H1 (cell line): ENCODE data around the gene VWA3B. TPM values are rescaled to one million over a fixed set of nuclear protein-coding genes. Genes with fewer than 3 reads are reported as not detected.

ENCODE experiments used
- CTCF ChIA-PET: fragments of 300-600 bp; sonication (Branson Sonifier 250); formaldehyde crosslinking; loops from one replicate; lab custom pipeline; 2021; ENCODE audit not compliant: partially characterized antibody; lab: Charles Lee
- POLR2A ChIA-PET: fragments of 300-600 bp; sonication (Branson Sonifier 250); formaldehyde crosslinking; loops from one replicate; lab custom pipeline; 2021; ENCODE audit warnings: inconsistent platforms; ENCODE audit not compliant: partially characterized antibody; lab: Charles Lee
- DNase-seq, 2 experiments: peaks; one replicate each; pipeline versions ENCODE4 v3.0.0 to v3.0.0-alpha.2; 2010 to 2022; ENCODE audit warnings: low spot score in 2 of 2, low read depth in 1 of 2, mixed read lengths in 1 of 2
- FAIRE-seq: peaks from 2 replicates; lab custom pipeline; 2011; peaks lifted over from hg19 to GRCh38; lab: Jason Lieb, UNC
- H2AFZ ChIP-seq: 2 replicates; pipeline ENCODE4 v1.8.1; 2012; ENCODE audit warnings: low read length, inconsistent platforms
- H2AK5ac ChIP-seq: 2 replicates; pipeline ENCODE4 v1.6.1; 2013; ENCODE audit warnings: low read depth, low read length
- H2BK120ac ChIP-seq: replicated peaks from 2 replicates; pipeline ENCODE3; 2013; ENCODE audit warnings: low read depth, low read length, inconsistent platforms
- H2BK12ac ChIP-seq: 2 replicates; pipeline ENCODE4 v1.6.1; 2013; ENCODE audit warnings: low read depth, low read length
- H2BK15ac ChIP-seq: 2 replicates; pipeline ENCODE4 v1.6.1; 2013; ENCODE audit warnings: low read length
- H2BK20ac ChIP-seq: 2 replicates; pipeline ENCODE4 v1.6.1; 2013; ENCODE audit warnings: low read length
- H2BK5ac ChIP-seq: 2 replicates; pipeline ENCODE4 v1.6.1; 2013; ENCODE audit warnings: low read depth, low read length
- H3K14ac ChIP-seq: 2 replicates; pipeline ENCODE4 v1.6.1; 2013; ENCODE audit warnings: inconsistent platforms; ENCODE audit not compliant: insufficient read length
- H3K18ac ChIP-seq: 2 replicates; pipeline ENCODE4 v1.6.1; 2013; ENCODE audit warnings: low read length; ENCODE audit errors: extremely low read depth
- H3K23ac ChIP-seq: 2 replicates; pipeline ENCODE4 v1.6.1; 2013; ENCODE audit warnings: inconsistent platforms; ENCODE audit not compliant: insufficient read length
- H3K23me2 ChIP-seq: 2 replicates; pipeline ENCODE4 v1.6.1; 2013; ENCODE audit warnings: low read depth, low read length
- H3K27ac ChIP-seq: 2 replicates; pipeline ENCODE4 v1.6.1; 2011; ENCODE audit warnings: low read depth, low read length, inconsistent platforms
- H3K27me3 ChIP-seq, 4 experiments: replicated peaks in 1 of 4; 1 replicate in 1 of 4; 2 replicates in 3 of 4; pipeline versions ENCODE4 v1.6.1 to v1.8.1; 2011 to 2013; ENCODE audit warnings: low read length in 3 of 4, mild to moderate bottlenecking in 3 of 4, inconsistent platforms in 2 of 4, mixed read lengths in 2 of 4, moderate library complexity in 1 of 4; ENCODE audit not compliant: control insufficient read depth in 3 of 4, insufficient read depth in 3 of 4; ENCODE audit errors: extremely low read depth in 1 of 4
- H3K36me3 ChIP-seq, 4 experiments: 2 replicates each; pipeline versions ENCODE4 v1.6.1 to v1.8.1; 2011 to 2013; ENCODE audit warnings: mild to moderate bottlenecking in 4 of 4, low read length in 3 of 4, moderate library complexity in 2 of 4, control low read depth in 1 of 4, inconsistent platforms in 1 of 4; ENCODE audit not compliant: insufficient read depth in 4 of 4, control insufficient read depth in 2 of 4
- H3K4ac ChIP-seq: replicated peaks from 2 replicates; pipeline ENCODE3; 2013; ENCODE audit warnings: low read length, low read depth, mixed read lengths, inconsistent platforms; ENCODE audit not compliant: insufficient read length
- H3K4me1 ChIP-seq, 4 experiments: replicated peaks in 1 of 4; 1 replicate in 1 of 4; 2 replicates in 3 of 4; pipeline versions ENCODE4 v1.6.1 to v1.8.1; 2011 to 2013; ENCODE audit warnings: low read length in 3 of 4, inconsistent platforms in 2 of 4, mixed read lengths in 1 of 4; ENCODE audit not compliant: insufficient read depth in 4 of 4, control insufficient read depth in 3 of 4
- H3K4me2 ChIP-seq, 2 experiments: 2 replicates each; pipeline versions ENCODE4 v1.6.1 to v1.8.1; 2011 to 2013; ENCODE audit warnings: low read depth in 2 of 2, low read length in 2 of 2, control low read depth in 1 of 2, inconsistent platforms in 1 of 2, mild to moderate bottlenecking in 1 of 2; ENCODE audit not compliant: insufficient read depth in 1 of 2
- H3K4me3 ChIP-seq, 4 experiments: fragments of 200-600, 300-600 bp in 1 of 4; sonication (generic), shearing (Covaris generic), sonication (Bioruptor Twin) in 1 of 4; 2 replicates each; pipeline versions ENCODE4 v1.5.1 to v1.8.1; 2011 to 2016; ENCODE audit warnings: low read length in 4 of 4, low read depth in 3 of 4, control low read depth in 2 of 4, inconsistent platforms in 2 of 4, mild to moderate bottlenecking in 2 of 4, mixed read lengths in 1 of 4, moderate library complexity in 1 of 4; ENCODE audit not compliant: insufficient read depth in 2 of 4; ENCODE audit errors: extremely low read depth in 1 of 4
- H3K56ac ChIP-seq: replicated peaks from 2 replicates; pipeline ENCODE3; 2013; ENCODE audit warnings: low read depth, mild to moderate bottlenecking, mixed read lengths, low read length, inconsistent platforms; ENCODE audit not compliant: insufficient read length
- H3K79me1 ChIP-seq: 2 replicates; pipeline ENCODE4 v1.6.1; 2013; ENCODE audit warnings: low read depth, low read length, control low read depth
- H3K79me2 ChIP-seq, 2 experiments: 2 replicates each; pipeline versions ENCODE4 v1.6.1 to v1.8.1; 2012 to 2013; ENCODE audit warnings: low read length in 2 of 2, mild to moderate bottlenecking in 2 of 2, inconsistent platforms in 1 of 2; ENCODE audit not compliant: insufficient read depth in 2 of 2, control insufficient read depth in 1 of 2
- H3K9ac ChIP-seq, 4 experiments: replicated peaks in 1 of 4; 1 replicate in 1 of 4; 2 replicates in 3 of 4; pipeline versions ENCODE4 v1.6.1 to v1.8.1; 2011 to 2013; ENCODE audit warnings: low read depth in 3 of 4, low read length in 3 of 4, control low read depth in 2 of 4, mild to moderate bottlenecking in 2 of 4, moderate library complexity in 2 of 4, inconsistent platforms in 1 of 4; ENCODE audit errors: extremely low read depth in 1 of 4
- H3K9me3 ChIP-seq, 2 experiments: 2 replicates each; pipeline versions ENCODE4 v1.6.1 to v1.8.1; 2012 to 2013; ENCODE audit warnings: mild to moderate bottlenecking in 2 of 2, moderate library complexity in 2 of 2, control low read depth in 1 of 2, inconsistent platforms in 1 of 2, low read depth in 1 of 2, low read length in 1 of 2, mixed read lengths in 1 of 2; ENCODE audit not compliant: insufficient read depth in 2 of 2
- H4K20me1 ChIP-seq, 2 experiments: replicated peaks in 1 of 2; 2 replicates each; pipeline versions ENCODE3 to v1.8.1; 2011 to 2013; ENCODE audit warnings: inconsistent platforms in 2 of 2, low read length in 2 of 2, mild to moderate bottlenecking in 1 of 2; ENCODE audit not compliant: insufficient read depth in 2 of 2, control insufficient read depth in 1 of 2
- H4K5ac ChIP-seq: 2 replicates; pipeline ENCODE4 v1.6.1; 2013; ENCODE audit warnings: low read length, low read depth, mixed read lengths, inconsistent platforms; ENCODE audit not compliant: insufficient read length
- H4K8ac ChIP-seq: 2 replicates; pipeline ENCODE4 v1.8.0; 2013; ENCODE audit warnings: mild to moderate bottlenecking, moderate library complexity, low read length, inconsistent platforms; ENCODE audit not compliant: insufficient read depth; ENCODE audit errors: extremely low read depth
- H4K91ac ChIP-seq: replicated peaks from 2 replicates; pipeline ENCODE3; 2013; ENCODE audit warnings: low read length, mixed read lengths, inconsistent platforms; ENCODE audit not compliant: insufficient read length
- BACH1 ChIP-seq: IDR thresholded peaks from 2 replicates; pipeline ENCODE4 v1.6.1; 2012; ENCODE audit warnings: low read length, improper control_type of control experiment
- BRCA1 ChIP-seq: IDR thresholded peaks from 2 replicates; pipeline ENCODE4 v1.6.1; 2012; ENCODE audit warnings: low read depth, low read length, improper control_type of control experiment
- CBX8 ChIP-seq: fragments of 300-800, 300-1000 bp; sonication (generic); IDR thresholded peaks from 2 replicates; pipeline ENCODE4 v1.7.1; 2016; ENCODE audit warnings: low read depth, low read length, borderline replicate concordance
- CREB1 ChIP-seq: IDR thresholded peaks from 2 replicates; pipeline ENCODE4 v1.6.1; 2012; ENCODE audit warnings: inconsistent platforms
- JUN ChIP-seq: IDR thresholded peaks from 2 replicates; pipeline ENCODE4 v1.6.1; 2011; ENCODE audit warnings: low read depth, mild to moderate bottlenecking, improper control_type of control experiment, low read length
- JUND ChIP-seq: IDR thresholded peaks from 2 replicates; pipeline ENCODE4 v1.6.1; 2011; ENCODE audit warnings: mild to moderate bottlenecking, improper control_type of control experiment, low read length
- NRF1 ChIP-seq: IDR thresholded peaks from 2 replicates; pipeline ENCODE4 v1.6.1; 2011; ENCODE audit warnings: mild to moderate bottlenecking, low read depth, low read length, improper control_type of control experiment
- POLR2AphosphoS5 ChIP-seq: IDR thresholded peaks from 2 replicates; pipeline ENCODE4 v1.6.1; 2011; ENCODE audit warnings: low read depth, low read length
- RBBP5 ChIP-seq: IDR thresholded peaks from 2 replicates; pipeline ENCODE4 v1.7.1; 2012; ENCODE audit warnings: low read depth, mild to moderate bottlenecking, inconsistent platforms, low read length, moderate library complexity, borderline replicate concordance
- SIX5 ChIP-seq: IDR thresholded peaks from 2 replicates; pipeline ENCODE4 v1.6.1; 2011; ENCODE audit warnings: mild to moderate bottlenecking, low read depth, low read length
- SP2 ChIP-seq: IDR thresholded peaks from 2 replicates; pipeline ENCODE4 v1.6.1; 2012; ENCODE audit warnings: mild to moderate bottlenecking, low read length, inconsistent platforms
- TAF1 ChIP-seq: IDR thresholded peaks from 2 replicates; pipeline ENCODE4 v1.6.1; 2011; ENCODE audit warnings: mild to moderate bottlenecking, low read depth, low read length
- USF2 ChIP-seq: IDR thresholded peaks from 2 replicates; pipeline ENCODE4 v1.6.1; 2011; ENCODE audit warnings: low read length, improper control_type of control experiment
- WGBS, 2 experiments: shearing (Covaris generic) in 1 of 2; methylation state at CpG; one replicate each; pipeline versions ENCODE4 v1.1.6 to v1.1.7; 2013 to 2015; ENCODE audit warnings: low lambda C conversion rate in 2 of 2, mixed read lengths in 2 of 2, inconsistent platforms in 1 of 2, low coverage in 1 of 2, missing lambda C conversion rate in 1 of 2; ENCODE audit not compliant: insufficient replicate concordance in 2 of 2, insufficient coverage in 1 of 2, insufficient read length in 1 of 2; ENCODE audit errors: extremely low coverage in 1 of 2, missing lambda C conversion rate in 1 of 2; 5-methylcytosine and 5-hydroxymethylcytosine counted together
- polyA plus RNA-seq, 7 experiments: library from polyadenylated mRNA; depleted of rRNA in 3 of 7; stranded (reverse) in 5 of 7; unstranded in 2 of 7; fragments of >200 nt in 5 of 7; fragments of 200-250 nt in 2 of 7; gene quantifications; 1 replicate in 5 of 7; 2 replicates in 1 of 7; 4 replicates in 1 of 7; pipeline versions ENCODE4 v1.2.1 to v1.2.3, GENCODE V29; 2011 to 2013; ENCODE audit warnings: missing spikeins in 2 of 7, mixed read lengths in 2 of 7
- total RNA-seq: library from RNA; stranded (reverse); fragmentation: NEBNext Ultra II Directional; extraction: Animal tissue kit (Norgen Biotek cat#: 25700); gene quantifications from 2 replicates; pipeline ENCODE4 v1.2.1, GENCODE V29; 2021

Gene VWA3B
- total and polyA plus RNA-seq, 2 of the 8 experiments (the other 6 are each of a cell fraction or from before 2014, with no cell fraction given): not detected

- 76% methylated on average over 4 of the region's 4 CpGs; no CpG with 5 or more reads in 1 of the 2 experiments for WGBS, 2 experiments
- H3K4me3 ChIP-seq: no peak overlapping the region
- DNase-seq: no peak
- TF ChIP-seq SP2 (no peak), CREB1 (no peak), RBBP5 (no peak), BACH1 (no peak), POLR2AphosphoS5 (no peak), CBX8 (no peak), JUN (no peak), NRF1 (no peak), JUND (no peak), BRCA1 (no peak), SIX5 (no peak), TAF1 (no peak), USF2 (no peak)
Measured at GRCh38 chr2:98149333-98149697, 62.3 kb downstream of the VWA3B start.

More at GRCh38 chr2:98149333-98149697, 62.3 kb downstream of the VWA3B start:
- H3K56ac ChIP-seq: no peak overlapping the region
- H4K91ac ChIP-seq: no peak overlapping the region
- H2BK20ac ChIP-seq: no peak overlapping the region
- no peak overlapping the region for H4K5ac ChIP-seq
- H3K23ac ChIP-seq: no peak overlapping the region
- H3K36me3 ChIP-seq: no peaks in the 10 kb centered on the region
- H2AK5ac ChIP-seq: no peak overlapping the region
- no peak overlapping the region for H3K4me2 ChIP-seq
- no peaks in the 10 kb centered on the region for H3K9me3 ChIP-seq
- H3K4ac ChIP-seq: no peak overlapping the region
- H3K14ac ChIP-seq: no peak overlapping the region
- peak overlapping the region; percentile 43; the same call in 1 of the 2 replicates for H2AFZ ChIP-seq
- no peak overlapping the region for H2BK5ac ChIP-seq
- no peak overlapping the region for H2BK15ac ChIP-seq
- H4K8ac ChIP-seq: no peak overlapping the region
- H2BK120ac ChIP-seq: no peak overlapping the region
- H3K27ac ChIP-seq: no peak overlapping the region
- no peak overlapping the region for H3K9ac ChIP-seq
- FAIRE-seq: peak; percentile 82
- H3K4me1 ChIP-seq: no peaks in the 10 kb centered on the region
- no peak overlapping the region for H2BK12ac ChIP-seq
- H3K79me2 ChIP-seq: no peaks in the 10 kb centered on the region
- POLR2A ChIA-PET: no interaction called here
- CTCF ChIA-PET: interaction anchor here (0.9 kb wide), 2 partner anchors 10 to 140 kb away, joined by 3 to 4 read pairs; no protein-coding TSS in a partner anchor
- no peaks in the 10 kb centered on the region for H3K27me3 ChIP-seq
- H3K23me2 ChIP-seq: 0 out of 2 replicates have a peak, but pooled peaks cover 1% of the 10 kb centered on the region
- H4K20me1 ChIP-seq: no peaks in the 10 kb centered on the region
- H3K79me1 ChIP-seq: no peaks in the 10 kb centered on the region
- no peak overlapping the region for H3K18ac ChIP-seq
